22Rv1 (cell line): ENCODE results near the gene CBR1.

Experiments used
- ZFX ChIP-seq: fragments of 450-650 bp; IDR thresholded peaks from 2 replicates; pipeline ENCODE4 v1.6.1; 2017; ENCODE audit warnings: antibody characterized with exemption, borderline replicate concordance
- TF ChIP-seq, protein P1 (sequence below): fragments of 450-650 bp; IDR thresholded peaks from 2 replicates; pipeline ENCODE4 v1.5.1; 2017; ENCODE audit warnings: mild to moderate bottlenecking

DNA sequence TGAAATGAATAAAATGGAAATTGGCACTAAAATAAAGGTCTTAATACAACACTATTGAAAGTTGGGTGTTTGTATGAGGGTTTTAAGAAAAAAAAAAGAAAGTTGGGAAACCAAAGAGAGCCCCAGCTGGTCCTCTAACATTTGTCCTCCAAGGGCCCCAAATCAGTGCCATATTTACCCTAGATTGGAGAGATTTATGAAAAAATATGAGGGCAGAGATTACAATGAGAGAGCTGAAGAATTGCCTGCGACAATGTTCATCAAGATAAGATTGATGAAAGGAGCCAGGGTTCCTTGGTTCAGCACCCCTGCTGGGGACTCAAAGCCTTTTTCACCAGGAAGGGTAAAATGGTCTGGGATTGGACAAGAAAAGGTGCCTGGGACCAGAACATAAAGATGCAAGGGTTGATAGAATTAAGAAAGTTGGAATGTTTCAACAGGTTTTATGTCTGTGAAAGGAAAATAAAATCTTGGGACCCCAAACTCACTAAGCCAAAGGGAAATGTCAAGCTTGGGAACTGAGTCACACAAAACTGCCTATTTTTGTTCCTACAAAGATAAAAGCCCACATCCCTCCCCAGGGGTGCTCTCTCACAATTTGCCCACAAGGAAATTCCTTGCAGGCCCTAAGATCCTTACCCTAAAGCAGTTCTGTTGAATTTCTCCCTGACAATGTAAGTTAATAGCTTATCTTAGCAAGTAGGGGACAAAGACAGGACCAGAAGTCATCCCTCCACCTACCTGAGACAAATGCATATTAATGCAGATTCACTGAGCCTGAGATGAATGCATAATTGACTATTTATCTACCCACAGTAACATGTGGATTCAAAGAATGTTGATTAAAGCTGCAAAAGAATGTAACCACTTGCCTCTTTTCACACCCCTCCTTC is 26.8 kb downstream of the CBR1 start:
- TF ChIP-seq, protein P1, sequence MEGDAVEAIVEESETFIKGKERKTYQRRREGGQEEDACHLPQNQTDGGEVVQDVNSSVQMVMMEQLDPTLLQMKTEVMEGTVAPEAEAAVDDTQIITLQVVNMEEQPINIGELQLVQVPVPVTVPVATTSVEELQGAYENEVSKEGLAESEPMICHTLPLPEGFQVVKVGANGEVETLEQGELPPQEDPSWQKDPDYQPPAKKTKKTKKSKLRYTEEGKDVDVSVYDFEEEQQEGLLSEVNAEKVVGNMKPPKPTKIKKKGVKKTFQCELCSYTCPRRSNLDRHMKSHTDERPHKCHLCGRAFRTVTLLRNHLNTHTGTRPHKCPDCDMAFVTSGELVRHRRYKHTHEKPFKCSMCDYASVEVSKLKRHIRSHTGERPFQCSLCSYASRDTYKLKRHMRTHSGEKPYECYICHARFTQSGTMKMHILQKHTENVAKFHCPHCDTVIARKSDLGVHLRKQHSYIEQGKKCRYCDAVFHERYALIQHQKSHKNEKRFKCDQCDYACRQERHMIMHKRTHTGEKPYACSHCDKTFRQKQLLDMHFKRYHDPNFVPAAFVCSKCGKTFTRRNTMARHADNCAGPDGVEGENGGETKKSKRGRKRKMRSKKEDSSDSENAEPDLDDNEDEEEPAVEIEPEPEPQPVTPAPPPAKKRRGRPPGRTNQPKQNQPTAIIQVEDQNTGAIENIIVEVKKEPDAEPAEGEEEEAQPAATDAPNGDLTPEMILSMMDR = no peak
- no peak for TF ChIP-seq ZFX
